ENCODE data around the gene TOR4A. TPM values are rescaled to one million over a fixed set of nuclear protein-coding genes. Genes with fewer than 3 reads are reported as not detected.

TOR4A gene
- total RNA-seq, 1 donor, result 5.4 TPM

- peaks cover 52% of the 10 kb centered on the region for H3K27me3 ChIP-seq (ENCODE audit: insufficient read depth, low read length)
- H3K9me3 ChIP-seq (ENCODE audit: low read depth, low read length), result no peaks in the 10 kb centered on the region
- H3K4me3 ChIP-seq (ENCODE audit: low read length), result no peak overlapping the region
- peaks cover 36% of the 10 kb centered on the region for H3K4me1 ChIP-seq (ENCODE audit: insufficient read depth, low read length)
These were observed 23.8 kb downstream of the TOR4A start for GRCh38 chr9:137301081-137301947.

- Histone ChIP-seq H3K27me3 (ENCODE audit: insufficient read depth, low read length) (peaks cover 48% of the 10 kb centered on the region), H3K4me3 (ENCODE audit: low read length) (peak within 1 kb of the TSS; percentile 25), H3K9me3 (ENCODE audit: low read depth, low read length) (no peaks in the 10 kb centered on the region), H3K4me1 (ENCODE audit: insufficient read depth, low read length) (peaks cover 44% of the 10 kb centered on the region)
These were observed 24.6 kb downstream of the TOR4A start, which contains the start of gene NRARP for GRCh38 chr9:137302118-137302448. NRARP (minus strand) TSS chr9:137302271; CDS start chr9:137301928, 343 bp downstream.

- H3K4me1 ChIP-seq (ENCODE audit: insufficient read depth, low read length), result peaks cover 44% of the 10 kb centered on the region
- peaks cover 42% of the 10 kb centered on the region for H3K27me3 ChIP-seq (ENCODE audit: insufficient read depth, low read length)
- peak overlapping the region; percentile 25 for H3K4me3 ChIP-seq (ENCODE audit: low read length)
- H3K9me3 ChIP-seq (ENCODE audit: low read depth, low read length), result no peaks in the 10 kb centered on the region
These were observed 25.1 kb downstream of the TOR4A start for GRCh38 chr9:137302449-137303150.

- Histone ChIP-seq H3K4me1 (ENCODE audit: insufficient read depth, low read length) (peaks cover 44% of the 10 kb centered on the region), H3K9me3 (ENCODE audit: low read depth, low read length) (no peaks in the 10 kb centered on the region), H3K27me3 (ENCODE audit: insufficient read depth, low read length) (peaks cover 36% of the 10 kb centered on the region), H3K4me3 (ENCODE audit: low read length) (no peak overlapping the region)
These were observed 25.8 kb downstream of the TOR4A start for GRCh38 chr9:137303151-137303892.

- H3K27me3 ChIP-seq (ENCODE audit: insufficient read depth, low read length), result peaks cover 29% of the 10 kb centered on the region
These were observed 26.4 kb downstream of the TOR4A start for GRCh38 chr9:137303893-137304382.

GRCh38 chr9:137304383-137305059 is 27.0 kb downstream of the TOR4A start:
- peaks cover 44% of the 10 kb centered on the region for H3K4me1 ChIP-seq (ENCODE audit: insufficient read depth, low read length)
- peaks cover 24% of the 10 kb centered on the region for H3K27me3 ChIP-seq (ENCODE audit: insufficient read depth, low read length)
- no peak overlapping the region for H3K4me3 ChIP-seq (ENCODE audit: low read length)
- H3K9me3 ChIP-seq (ENCODE audit: low read depth, low read length), result no peaks in the 10 kb centered on the region

More at GRCh38 chr9:137303893-137304382, 26.4 kb downstream of the TOR4A start:
- Histone ChIP-seq H3K4me3 (ENCODE audit: low read length) (no peak overlapping the region), H3K9me3 (ENCODE audit: low read depth, low read length) (no peaks in the 10 kb centered on the region), H3K4me1 (ENCODE audit: insufficient read depth, low read length) (peaks cover 44% of the 10 kb centered on the region)

GRCh38 chr9:137305060-137305797 is 27.7 kb downstream of the TOR4A start:
- Histone ChIP-seq H3K27me3 (ENCODE audit: insufficient read depth, low read length) (peaks cover 17% of the 10 kb centered on the region), H3K4me1 (ENCODE audit: insufficient read depth, low read length) (peaks cover 44% of the 10 kb centered on the region), H3K4me3 (ENCODE audit: low read length) (no peak overlapping the region), H3K9me3 (ENCODE audit: low read depth, low read length) (no peaks in the 10 kb centered on the region)

GRCh38 chr9:137305798-137306065 is 28.2 kb downstream of the TOR4A start:
- Histone ChIP-seq H3K27me3 (ENCODE audit: insufficient read depth, low read length) (peaks cover 13% of the 10 kb centered on the region), H3K4me1 (ENCODE audit: insufficient read depth, low read length) (peaks cover 42% of the 10 kb centered on the region), H3K9me3 (ENCODE audit: low read depth, low read length) (no peaks in the 10 kb centered on the region), H3K4me3 (ENCODE audit: low read length) (no peak overlapping the region)

- Histone ChIP-seq H3K27me3 (ENCODE audit: insufficient read depth, low read length) (peaks cover 10% of the 10 kb centered on the region), H3K9me3 (ENCODE audit: low read depth, low read length) (no peaks in the 10 kb centered on the region), H3K4me1 (ENCODE audit: insufficient read depth, low read length) (peaks cover 36% of the 10 kb centered on the region), H3K4me3 (ENCODE audit: low read length) (no peak overlapping the region)
These were observed 28.7 kb downstream of the TOR4A start for GRCh38 chr9:137306066-137306849.

- Histone ChIP-seq H3K27me3 (ENCODE audit: insufficient read depth, low read length) (peaks cover 10% of the 10 kb centered on the region), H3K4me1 (ENCODE audit: insufficient read depth, low read length) (peaks cover 32% of the 10 kb centered on the region), H3K9me3 (ENCODE audit: low read depth, low read length) (no peaks in the 10 kb centered on the region), H3K4me3 (ENCODE audit: low read length) (no peak overlapping the region)
These were observed 29.3 kb downstream of the TOR4A start for GRCh38 chr9:137306850-137307254.

GRCh38 chr9:137307255-137308056 is 29.9 kb downstream of the TOR4A start:
- H3K4me1 ChIP-seq (ENCODE audit: insufficient read depth, low read length), result peaks cover 31% of the 10 kb centered on the region
- peaks cover 10% of the 10 kb centered on the region for H3K27me3 ChIP-seq (ENCODE audit: insufficient read depth, low read length)
- no peaks in the 10 kb centered on the region for H3K9me3 ChIP-seq (ENCODE audit: low read depth, low read length)
- no peak overlapping the region for H3K4me3 ChIP-seq (ENCODE audit: low read length)

- H3K9me3 ChIP-seq (ENCODE audit: low read depth, low read length), result no peaks in the 10 kb centered on the region
- peaks cover 6% of the 10 kb centered on the region for H3K27me3 ChIP-seq (ENCODE audit: insufficient read depth, low read length)
These were observed 30.6 kb downstream of the TOR4A start for GRCh38 chr9:137308057-137308619.

More at GRCh38 chr9:137308057-137308619, 30.6 kb downstream of the TOR4A start:
- Histone ChIP-seq H3K4me1 (ENCODE audit: insufficient read depth, low read length) (peaks cover 24% of the 10 kb centered on the region), H3K4me3 (ENCODE audit: low read length) (no peak overlapping the region)

Data from mononuclear cell (primary cell).